K562 (cell line): Measurements from ENCODE around the gene GPR68.

Source experiments
- DDX20 ChIP-seq: fragments of 450-650 bp; IDR thresholded peaks from 2 replicates; pipeline ENCODE4 v1.6.1; 2016; ENCODE audit warnings: missing genetic modification characterization, low read depth, mild to moderate bottlenecking, missing compliant biosample characterization, moderate library complexity
- DMBX1 ChIP-seq: fragments of 250-450 bp; sonication (Bioruptor Pico); IDR thresholded peaks from 2 replicates; pipeline ENCODE4 v1.8.0; 2022; ENCODE audit warnings: inconsistent platforms, mild to moderate bottlenecking, moderate library complexity, borderline replicate concordance
- EGR1 ChIP-seq: fragments of 450-650 bp; conservative IDR thresholded peaks from 2 replicates; pipeline ENCODE4 v1.6.1; 2017; ENCODE audit warnings: mild to moderate bottlenecking
- EZH2 ChIP-seq: IDR thresholded peaks from 2 replicates; pipeline ENCODE4 v1.6.1; 2012; ENCODE audit warnings: low read depth, mild to moderate bottlenecking, inconsistent platforms, low read length, borderline replicate concordance
- POLR2A ChIP-seq: fragments of 450-650 bp; conservative IDR thresholded peaks from 2 replicates; pipeline ENCODE4 v1.6.1; 2016
- REST ChIP-seq, 2 experiments: fragments of 450-650 bp; formaldehyde crosslinking in 1 of 2; IDR thresholded peaks; 2 replicates each; pipeline versions ENCODE4 v1.4.0 to v1.6.1; 2014 to 2020; ENCODE audit warnings: mild to moderate bottlenecking in 2 of 2, borderline replicate concordance in 1 of 2, low read depth in 1 of 2
- U2AF1 ChIP-seq: fragments of 200-400 bp; formaldehyde crosslinking; optimal IDR thresholded peaks from 2 replicates; pipeline ENCODE3; 2017; ENCODE audit warnings: mild to moderate bottlenecking, low read depth, low read length, moderate library complexity
- ZBTB7A ChIP-seq: IDR thresholded peaks from 2 replicates; pipeline ENCODE4 v1.6.1; 2011; ENCODE audit warnings: low read depth, mild to moderate bottlenecking, low read length, moderate library complexity, borderline replicate concordance; ENCODE audit not compliant: control insufficient read depth

- TF ChIP-seq EZH2: no peak
- no peak for TF ChIP-seq U2AF1
- TF ChIP-seq DMBX1 (CRISPR knock-in tag): no peak
- TF ChIP-seq EGR1: no peak
- no peak for TF ChIP-seq REST (IDR thresholded peaks at IDR 0.05; ENCODE audit: borderline replicate concordance)
- no peak for TF ChIP-seq REST (CRISPR knock-in tag; IDR thresholded peaks at IDR 0.05; ENCODE audit: low read depth)
- TF ChIP-seq DDX20: no peak
- no peak for TF ChIP-seq ZBTB7A
- TF ChIP-seq POLR2A: no peak
Observed at GRCh38 chr14:91293281-91293680, 48.8 kb upstream of the GPR68 start.
